NCI-H146 treated with DMSO at 0.1 percent for 48 hours (cell line): ENCODE measurements around the gene ELL.
"Not testable (repeated sequence)": the region's sequence is repeated elsewhere in the genome, so short reads cannot be mapped to it uniquely, and the experiment has no call there.

Experiments
- DNase-seq: peaks from one replicate; lab custom pipeline; 2025; ENCODE audit not compliant: unreplicated experiment; lab: John Stamatoyannopoulos, UW

Gene ELL

GRCh38 chr19:18405754-18406153 is 116.1 kb downstream of the ELL start:
- not testable (repeated sequence) for DNase-seq

GRCh38 chr19:18402455-18403248 is 119.2 kb downstream of the ELL start:
- DNase-seq, result not testable (repeated sequence)

- peak; percentile 27 for DNase-seq
Observed at GRCh38 chr19:18401580-18402112, 120.2 kb downstream of the ELL start.

GRCh38 chr19:18399008-18399407 is 122.9 kb downstream of the ELL start:
- DNase-seq, result no peak

GRCh38 chr19:18397242-18398202 is 124.3 kb downstream of the ELL start, which contains the start of gene LRRC25:
LRRC25 (minus strand) TSS chr19:18397622; CDS start chr19:18396963, 659 bp downstream.
- DNase-seq, result no peak

- no peak for DNase-seq
Observed at GRCh38 chr19:18396471-18397241, 125.2 kb downstream of the ELL start.

GRCh38 chr19:18393836-18394235 is 128.0 kb downstream of the ELL start:
- DNase-seq, result no peak

- no peak for DNase-seq
Observed at GRCh38 chr19:18392926-18393325, 128.9 kb downstream of the ELL start.
